ENCODE results near the gene SLC35A3.

Gene SLC35A3

GRCh38 chr1:100005424-100005823, 35.6 kb downstream of the SLC35A3 start:
- H3K4me3 ChIP-seq (ENCODE audit: low read depth, low read length), result no peak overlapping the region
- no peak for DNase-seq (ENCODE audit: low read depth)
- TF ChIP-seq CTCF (IDR thresholded peaks at IDR 0.05; ENCODE audit: insufficient read depth, low read depth, low read length, missing control alignments), result no peak

- H3K4me3 ChIP-seq (ENCODE audit: low read depth, low read length), result no peak overlapping the region
- DNase-seq (ENCODE audit: low read depth), result no peak
- no peak for TF ChIP-seq CTCF (IDR thresholded peaks at IDR 0.05; ENCODE audit: insufficient read depth, low read depth, low read length, missing control alignments)
Observed at GRCh38 chr1:100006688-100007087, 36.9 kb downstream of the SLC35A3 start.

- no peak for TF ChIP-seq CTCF (IDR thresholded peaks at IDR 0.05; ENCODE audit: insufficient read depth, low read depth, low read length, missing control alignments)
- no peak overlapping the region for H3K4me3 ChIP-seq (ENCODE audit: low read depth, low read length)
- no peak for DNase-seq (ENCODE audit: low read depth)
Observed at GRCh38 chr1:100009458-100009857, 39.7 kb downstream of the SLC35A3 start.

GRCh38 chr1:100010804-100011203, 41.0 kb downstream of the SLC35A3 start:
- DNase-seq (ENCODE audit: low read depth), result no peak
- H3K4me3 ChIP-seq (ENCODE audit: low read depth, low read length), result no peak overlapping the region
- TF ChIP-seq CTCF (IDR thresholded peaks at IDR 0.05; ENCODE audit: insufficient read depth, low read depth, low read length, missing control alignments), result no peak

- DNase-seq (ENCODE audit: low read depth), result no peak
- TF ChIP-seq CTCF (IDR thresholded peaks at IDR 0.05; ENCODE audit: insufficient read depth, low read depth, low read length, missing control alignments), result no peak
- H3K4me3 ChIP-seq (ENCODE audit: low read depth, low read length), result no peak overlapping the region
Observed at GRCh38 chr1:100019220-100019619, 49.4 kb downstream of the SLC35A3 start.

- TF ChIP-seq CTCF (IDR thresholded peaks at IDR 0.05; ENCODE audit: insufficient read depth, low read depth, low read length, missing control alignments), result no peak
- H3K4me3 ChIP-seq (ENCODE audit: low read depth, low read length), result no peak overlapping the region
- no peak for DNase-seq (ENCODE audit: low read depth)
Observed at GRCh38 chr1:100023482-100023881, 53.7 kb downstream of the SLC35A3 start.

GRCh38 chr1:100027212-100027611, 57.4 kb downstream of the SLC35A3 start:
- no peak for DNase-seq (ENCODE audit: low read depth)
- no peak overlapping the region for H3K4me3 ChIP-seq (ENCODE audit: low read depth, low read length)
- no peak for TF ChIP-seq CTCF (IDR thresholded peaks at IDR 0.05; ENCODE audit: insufficient read depth, low read depth, low read length, missing control alignments)

Measured in GM12865 (cell line).